NT2/D1 (cell line): ENCODE data around the gene EEF1A1.

Experiments
- SUZ12 ChIP-seq: IDR thresholded peaks from 2 replicates; pipeline ENCODE4 v1.6.1; 2011; ENCODE audit not compliant: insufficient read length, insufficient read depth; ENCODE audit errors: extremely low read depth
- ZNF274 ChIP-seq: IDR thresholded peaks from 2 replicates; pipeline ENCODE4 v1.6.1; 2011; ENCODE audit warnings: mild to moderate bottlenecking, low read depth, low read length

- TF ChIP-seq ZNF274: no peak
- TF ChIP-seq SUZ12: no peak
These were observed 38.0 kb upstream of the EEF1A1 start for GRCh38 chr6:73558624-73559398.
